Ureter (tissue), 1 donor: Measurements from ENCODE around the gene GJB6. TPM values are rescaled to one million over a fixed set of nuclear protein-coding genes. Genes with fewer than 3 reads are reported as not detected.

Experiments used
- DNase-seq: peaks from one replicate; pipeline ENCODE4 v3.0.0-alpha.2; 2020; ENCODE audit warnings: low spot score
- total RNA-seq: library from RNA; stranded (reverse); gene quantifications from one replicate; pipeline ENCODE4 v1.2.4, GENCODE V29; 2023
- donor health status: DM: yes; HTN: yes; CAD: no.

GJB6 gene
- total RNA-seq, 1 donor from 2014 or later: 17.3 TPM

- DNase-seq: no peak
These were observed 4.4 kb downstream of the GJB6 start for GRCh38 chr13:20227730-20228129.

- no peak for DNase-seq
These were observed 4.8 kb downstream of the GJB6 start for GRCh38 chr13:20227288-20227687.

GRCh38 chr13:20222553-20222952 lies 9.6 kb downstream of the GJB6 start:
- DNase-seq: no peak

- no peak for DNase-seq
These were observed 10.3 kb downstream of the GJB6 start for GRCh38 chr13:20221772-20222171.

- no peak for DNase-seq
These were observed 12.5 kb downstream of the GJB6 start for GRCh38 chr13:20219577-20219976.

GRCh38 chr13:20217168-20217567 lies 15.0 kb downstream of the GJB6 start:
- DNase-seq: no peak

GRCh38 chr13:20209948-20210347 lies 22.2 kb downstream of the GJB6 start:
- no peak for DNase-seq

GRCh38 chr13:20206698-20207235 lies 25.4 kb downstream of the GJB6 start:
- no peak for DNase-seq

- DNase-seq: no peak
These were observed 25.9 kb downstream of the GJB6 start for GRCh38 chr13:20206065-20206697.

GRCh38 chr13:20198781-20199180 lies 33.3 kb downstream of the GJB6 start:
- DNase-seq: no peak

GRCh38 chr13:20197361-20197834 lies 34.7 kb downstream of the GJB6 start:
- DNase-seq: no peak

GRCh38 chr13:20195801-20196200 lies 36.3 kb downstream of the GJB6 start:
- DNase-seq: no peak

- DNase-seq: no peak
These were observed 38.0 kb downstream of the GJB6 start for GRCh38 chr13:20193907-20194631.

- DNase-seq: no peak
These were observed 38.8 kb downstream of the GJB6 start for GRCh38 chr13:20193162-20193906.

- DNase-seq: no peak
These were observed 39.3 kb downstream of the GJB6 start, which contains the start of gene GJB2 for GRCh38 chr13:20192836-20193161. TSS of gene GJB2 (minus strand) at chr13:20192938. CDS start at chr13:20189581, 3,357 bp downstream.

GRCh38 chr13:20192158-20192835 lies 39.8 kb downstream of the GJB6 start:
- DNase-seq: no peak

GRCh38 chr13:20191311-20192157 lies 40.6 kb downstream of the GJB6 start:
- DNase-seq: no peak

- no peak for DNase-seq
These were observed 41.4 kb downstream of the GJB6 start for GRCh38 chr13:20190481-20191310.

- no peak for DNase-seq
These were observed 42.0 kb downstream of the GJB6 start for GRCh38 chr13:20190076-20190475.
